SH-SY5Y (cell line): ENCODE data around the gene SLC7A6.

Experiments used
- GATA2 ChIP-seq: IDR thresholded peaks from 2 replicates; pipeline ENCODE4 v1.6.1; 2011; ENCODE audit warnings: mild to moderate bottlenecking, low read depth, low read length
- GATA3 ChIP-seq: IDR thresholded peaks from 2 replicates; pipeline ENCODE4 v1.6.1; 2011; ENCODE audit warnings: low read depth, mild to moderate bottlenecking, low read length, moderate library complexity

- TF ChIP-seq GATA3 (no peak), GATA2 (no peak)
Observed at GRCh38 chr16:68238029-68238345, 26.3 kb upstream of the SLC7A6 start.
